HG03097 (cell line): Measurements from ENCODE around the gene GPNMB.
"Not testable (repeated sequence)": the region's sequence is repeated elsewhere in the genome, so short reads cannot be mapped to it uniquely, and the experiment has no call there.

ENCODE experiments used
- ATAC-seq: cut with Tn5 transposase; IDR thresholded peaks from one replicate; pipeline ENCODE4 v1.9.1; 2021; ENCODE audit not compliant: unreplicated experiment, low FRiP score

GPNMB gene

GRCh38 chr7:23298141-23298881, 51.7 kb downstream of the GPNMB start:
- no peak for ATAC-seq

GRCh38 chr7:23298885-23299769, 52.6 kb downstream of the GPNMB start, which contains the start of gene MALSU1:
Gene MALSU1 (plus strand): TSS chr7:23299339. CDS start chr7:23299353, 14 bp downstream.
- ATAC-seq, result peak; percentile 98

GRCh38 chr7:23299770-23300300, 53.3 kb downstream of the GPNMB start:
- ATAC-seq, result peak; percentile 11

GRCh38 chr7:23306936-23307521, 60.5 kb downstream of the GPNMB start:
- no peak for ATAC-seq

- ATAC-seq, result no peak
Measured at GRCh38 chr7:23308754-23309153, 62.2 kb downstream of the GPNMB start.

- ATAC-seq, result not testable (repeated sequence)
Measured at GRCh38 chr7:23312141-23312540, 65.6 kb downstream of the GPNMB start.

GRCh38 chr7:23315366-23315765, 68.8 kb downstream of the GPNMB start:
- no peak for ATAC-seq
